Left lung (tissue), 10 donors: ENCODE data around the gene CD180. TPM values are rescaled to one million over a fixed set of nuclear protein-coding genes. Genes with fewer than 3 reads are reported as not detected.

Experiments used
- ATAC-seq: fragments of 200-7000 bp; cut with Tn5 transposase; one replicate; pipeline ENCODE4 v1.9.1; 2020; ENCODE audit warnings: moderate library complexity
- DNase-seq, 4 donors: peaks; one replicate each; pipeline ENCODE4 v3.0.0-alpha.2; 2013 to 2020
- H3K27ac ChIP-seq, 2 donors: fragments of 200-600 bp; sonication (generic) in 1 of 2; one replicate each; pipeline versions ENCODE4 v1.5.0 to v1.8.0; 2020 to 2021
- H3K27me3 ChIP-seq, 2 donors: fragments of 200-600 bp; sonication (generic) in 1 of 2; one replicate each; pipeline versions ENCODE4 v1.5.0 to v1.8.0; 2020 to 2021
- H3K36me3 ChIP-seq, 2 donors: fragments of 200-600 bp; sonication (generic) in 1 of 2; one replicate each; pipeline versions ENCODE4 v1.5.0 to v1.8.0; 2020 to 2021
- H3K4me1 ChIP-seq, 2 donors: fragments of 200-600 bp; one replicate each; pipeline ENCODE4 v1.8.0; 2021
- H3K4me3 ChIP-seq, 2 donors: fragments of 200-600 bp; sonication (generic) in 1 of 2; one replicate each; pipeline versions ENCODE4 v1.5.0 to v1.8.0; 2020 to 2021; ENCODE audit warnings: mild to moderate bottlenecking in 1 of 2
- H3K9me3 ChIP-seq, 2 donors: fragments of 200-600 bp; sonication (generic) in 1 of 2; one replicate each; pipeline versions ENCODE4 v1.5.0 to v1.8.0; 2020 to 2021
- CTCF ChIP-seq, 2 donors: fragments of 200-600 bp; sonication (generic) in 1 of 2; IDR thresholded peaks; one replicate each; pipeline versions ENCODE4 v1.5.0 to v1.8.0; 2021; ENCODE audit warnings: antibody characterized with exemption in 2 of 2
- intact Hi-C, 2 donors: fragments of 100-400 bp; cut with DNase I; formaldehyde crosslinking; loops; one replicate each; pipeline versions ENCODE4 v1.11.2 to v1.14.2; 2022
- polyA plus RNA-seq, 6 donors: library from polyadenylated mRNA; unstranded; fragments of 120-200 nt; gene quantifications; one replicate each; pipeline ENCODE4 v1.2.1, GENCODE V29; 2013; ENCODE audit not compliant: insufficient read length in 6 of 6
- total RNA-seq, 2 donors: library from RNA; stranded (reverse); fragmentation: NEBNext Ultra II Directional; extraction: Animal tissue kit (Norgen Biotek cat#: 25700); gene quantifications; one replicate each; pipeline ENCODE4 v1.2.1, GENCODE V29; 2021
- donor health status: DM: no; HTN: yes; CAD: no.
- donor health status: DM: no; HTN: no; CAD: no.

Gene CD180
- total and polyA plus RNA-seq, 8 donors: 0.53 to 9.4 (median 1.1) TPM

- Histone ChIP-seq H3K9me3 (no peaks in the 10 kb centered on the region), H3K4me3 (no peak overlapping the region), H3K27me3 (no peaks in the 10 kb centered on the region), H3K36me3 (peaks cover 0 to 64% of the 10 kb centered on the region in 2 donors), H3K4me1 (peaks cover 0 to 5% of the 10 kb centered on the region in 2 donors), H3K27ac (no peak overlapping the region)
- no peak for TF ChIP-seq CTCF (IDR thresholded peaks at IDR 0.05)
- no peak for DNase-seq
- ATAC-seq: no peak
- intact Hi-C loops: loop anchor here in 1 of 2 donors (10.0 kb wide), 2 partner anchors 155 to 325 kb away; no protein-coding TSS in a partner anchor
Observed at GRCh38 chr5:67149057-67149950, 47.3 kb downstream of the CD180 start.

GRCh38 chr5:67147760-67148159, 48.8 kb downstream of the CD180 start:
- intact Hi-C loops: loop anchor here in 1 of 2 donors (10.0 kb wide), 2 partner anchors 153 to 323 kb away; no protein-coding TSS in a partner anchor
- H3K9me3 ChIP-seq: no peaks in the 10 kb centered on the region
- ATAC-seq (no peak), DNase-seq (no peak)
- H3K27me3 ChIP-seq: no peaks in the 10 kb centered on the region
- TF ChIP-seq CTCF (IDR thresholded peaks at IDR 0.05): no peak
- peaks cover 0 to 66% of the 10 kb centered on the region in 2 donors for H3K36me3 ChIP-seq
- no peak overlapping the region for H3K27ac ChIP-seq
- H3K4me3 ChIP-seq: no peak overlapping the region
- H3K4me1 ChIP-seq: peaks cover 0 to 5% of the 10 kb centered on the region in 2 donors

GRCh38 chr5:67146981-67147380, 49.6 kb downstream of the CD180 start:
- H3K4me1 ChIP-seq: peaks cover 0 to 5% of the 10 kb centered on the region in 2 donors
- DNase-seq (no peak), ATAC-seq (no peak)
- H3K27ac ChIP-seq: no peak overlapping the region
- peaks cover 0 to 65% of the 10 kb centered on the region in 2 donors for H3K36me3 ChIP-seq
- no peaks in the 10 kb centered on the region for H3K9me3 ChIP-seq
- no peak for TF ChIP-seq CTCF (IDR thresholded peaks at IDR 0.05)
- H3K27me3 ChIP-seq: no peaks in the 10 kb centered on the region
- intact Hi-C loops: loop anchor here in 1 of 2 donors (10.0 kb wide), 2 partner anchors 152 to 322 kb away; no protein-coding TSS in a partner anchor
- H3K4me3 ChIP-seq: no peak overlapping the region

GRCh38 chr5:67146574-67146973, 50.0 kb downstream of the CD180 start:
- no peak for TF ChIP-seq CTCF (IDR thresholded peaks at IDR 0.05)
- intact Hi-C loops: loop anchor here in 1 of 2 donors (10.0 kb wide), 2 partner anchors 152 to 322 kb away; no protein-coding TSS in a partner anchor
- peaks cover 0 to 5% of the 10 kb centered on the region in 2 donors for H3K4me1 ChIP-seq
- no peak for DNase-seq
- H3K27ac ChIP-seq: no peak overlapping the region
- H3K36me3 ChIP-seq: peaks cover 0 to 61% of the 10 kb centered on the region in 2 donors
- no peak overlapping the region for H3K4me3 ChIP-seq
- no peaks in the 10 kb centered on the region for H3K27me3 ChIP-seq
- H3K9me3 ChIP-seq: no peaks in the 10 kb centered on the region
- peak; percentile 58 for ATAC-seq

GRCh38 chr5:67144183-67144639, 52.4 kb downstream of the CD180 start:
- Histone ChIP-seq H3K27ac (no peak overlapping the region), H3K4me3 (no peak overlapping the region), H3K4me1 (peaks cover 0 to 5% of the 10 kb centered on the region in 2 donors), H3K9me3 (no peaks in the 10 kb centered on the region), H3K27me3 (no peaks in the 10 kb centered on the region), H3K36me3 (peaks cover 0 to 50% of the 10 kb centered on the region in 2 donors)
- no peak for TF ChIP-seq CTCF (IDR thresholded peaks at IDR 0.05)
- DNase-seq: no peak
- no peak for ATAC-seq
- intact Hi-C loops: loop anchor here in 1 of 2 donors (10.0 kb wide), 2 partner anchors 149 to 319 kb away; no protein-coding TSS in a partner anchor
